Nasal cavity respiratory epithelium epithelial cell of viscerocranial mucosa (primary cell): ENCODE measurements around the gene MSANTD3. TPM values are rescaled to one million over a fixed set of nuclear protein-coding genes. Genes with fewer than 3 reads are reported as not detected.

Experiments
- total RNA-seq: library from RNA; depleted of rRNA; stranded (reverse); fragments of >200 nt; gene quantifications from 2 replicates; pipeline ENCODE4 v1.2.3, GENCODE V29; 2014

The MSANTD3 gene
- 31.8 and 39.2 TPM in 2 replicates for total RNA-seq

GRCh38 chr9:100426530-100427365 is at the start of gene MSANTD3:
Gene MSANTD3 (plus strand): TSS chr9:100427143. CDS start chr9:100441939, 14,796 bp downstream.

GRCh38 chr9:100472788-100473275 is 45.9 kb downstream of the MSANTD3 start, which contains the start of gene TMEFF1:
Gene TMEFF1 (plus strand): TSS chr9:100473149. CDS start chr9:100473545, 396 bp downstream.

Other genes with a start within 250 kb of the MSANTD3 start
- gene TEX10, start 74.2 kb upstream of the MSANTD3 start, total RNA-seq: 29.0 and 34.9 TPM in 2 replicates
- 0.21 and 0.34 TPM in 2 replicates for gene TMEFF1, start 46.0 kb downstream of the MSANTD3 start, total RNA-seq
- 0.34 and 0.43 TPM in 2 replicates for gene CAVIN4, start 150.9 kb downstream of the MSANTD3 start, total RNA-seq